NCI-H1694 treated with DMSO at 0.1 percent for 48 hours (cell line): ENCODE measurements around the gene MRAS.

Source experiments
- DNase-seq: peaks from one replicate; lab custom pipeline; 2025; lab: John Stamatoyannopoulos, UW

MRAS gene

GRCh38 chr3:138347960-138348753 is at the start of gene MRAS:
Gene MRAS, plus strand, starts transcription at chr3:138348579. Its CDS starts 24,305 bp downstream, at chr3:138372884.
- DNase-seq = peak; percentile 41

- DNase-seq = no peak
These were observed 47.7 kb upstream of the MRAS start for GRCh38 chr3:138300647-138301046.

GRCh38 chr3:138303474-138303873 is 44.9 kb upstream of the MRAS start:
- no peak for DNase-seq

GRCh38 chr3:138307899-138308298 is 40.5 kb upstream of the MRAS start:
- no peak for DNase-seq

GRCh38 chr3:138308783-138309182 is 39.6 kb upstream of the MRAS start:
- DNase-seq = no peak

GRCh38 chr3:138310494-138310893 is 37.9 kb upstream of the MRAS start:
- DNase-seq = no peak

- DNase-seq = no peak
These were observed 33.6 kb upstream of the MRAS start for GRCh38 chr3:138314751-138315150.

- DNase-seq = no peak
These were observed 30.7 kb upstream of the MRAS start for GRCh38 chr3:138317687-138318086.

- DNase-seq = no peak
These were observed 24.4 kb upstream of the MRAS start for GRCh38 chr3:138323971-138324370.

GRCh38 chr3:138325990-138326389 is 22.4 kb upstream of the MRAS start:
- DNase-seq = no peak

- no peak for DNase-seq
These were observed 21.3 kb upstream of the MRAS start for GRCh38 chr3:138326866-138327595.

GRCh38 chr3:138327831-138328230 is 20.5 kb upstream of the MRAS start:
- DNase-seq = no peak

- no peak for DNase-seq
These were observed 20.0 kb upstream of the MRAS start for GRCh38 chr3:138328341-138328740.

- peak; percentile 96 for DNase-seq
These were observed 19.0 kb upstream of the MRAS start, which contains the start of gene NME9 for GRCh38 chr3:138329127-138329983. Gene NME9, minus strand, starts transcription at chr3:138329851. Its CDS starts 516 bp downstream, at chr3:138329335.

GRCh38 chr3:138329984-138330293 is 18.4 kb upstream of the MRAS start:
- no peak for DNase-seq

- DNase-seq = peak; percentile 7
These were observed 17.1 kb upstream of the MRAS start for GRCh38 chr3:138331143-138331894.

GRCh38 chr3:138332472-138333073 is 15.8 kb upstream of the MRAS start:
- peak; percentile 54 for DNase-seq

GRCh38 chr3:138334608-138335007 is 13.8 kb upstream of the MRAS start:
- no peak for DNase-seq

GRCh38 chr3:138336454-138336999 is 11.9 kb upstream of the MRAS start:
- DNase-seq = no peak

GRCh38 chr3:138338244-138338643 is 10.1 kb upstream of the MRAS start:
- DNase-seq = no peak

- DNase-seq = peak; percentile 30
These were observed 9.6 kb upstream of the MRAS start for GRCh38 chr3:138338811-138339210.
